Endothelial cell of umbilical vein (primary cell): ENCODE measurements around the gene FAM3C. TPM values are rescaled to one million over a fixed set of nuclear protein-coding genes. Genes with fewer than 3 reads are reported as not detected.

Experiments used
- BruUV-seq: library from RNA; stranded (reverse); fragments of 400-500 nt; replicated peaks from 2 replicates; lab custom pipeline; 2021; lab: Mats Ljungman, UMichigan
- CTCF ChIA-PET: fragments of 300-600, 350-600 bp; sonication (Branson Sonifier 250); formaldehyde crosslinking; loops from one replicate; lab custom pipeline; 2021; ENCODE audit warnings: antibody characterized with exemption, inconsistent platforms; lab: Charles Lee
- POLR2A ChIA-PET: fragments of 300-600, 350-600 bp; sonication (Branson Sonifier 250); formaldehyde crosslinking; loops from one replicate; lab custom pipeline; 2021; ENCODE audit warnings: antibody characterized with exemption, inconsistent platforms; lab: Charles Lee
- DNase-seq: peaks from one replicate; pipeline ENCODE4 v3.0.0-alpha.2; 2011; ENCODE audit warnings: low read depth, low spot score
- FAIRE-seq: peaks from 2 replicates; lab custom pipeline; 2011; peaks lifted over from hg19 to GRCh38; lab: Jason Lieb, UNC
- H2AFZ ChIP-seq: 2 replicates; pipeline ENCODE4 v1.6.0; 2012; ENCODE audit warnings: low read depth, low read length, control low read depth, inconsistent platforms
- H3K27ac ChIP-seq: 2 replicates; pipeline ENCODE4 v1.5.1; 2011; ENCODE audit warnings: low read depth, mild to moderate bottlenecking, control low read depth, low read length, moderate library complexity; ENCODE audit not compliant: insufficient read depth
- H3K27me3 ChIP-seq, 2 experiments: 2 replicates each; pipeline versions ENCODE4 v1.6.0 to v1.6.1; 2011; ENCODE audit warnings: low read length in 2 of 2, mixed read lengths in 1 of 2; ENCODE audit not compliant: control insufficient read depth in 2 of 2, insufficient read depth in 2 of 2
- H3K36me3 ChIP-seq, 2 experiments: 2 replicates in 1 of 2; 3 replicates in 1 of 2; pipeline ENCODE4 v1.5.1; 2011; ENCODE audit warnings: low read length in 2 of 2, mild to moderate bottlenecking in 1 of 2, moderate library complexity in 1 of 2; ENCODE audit not compliant: control insufficient read depth in 2 of 2, insufficient read depth in 2 of 2; ENCODE audit errors: extremely low read depth in 1 of 2
- H3K4me1 ChIP-seq: 3 replicates; pipeline ENCODE4 v1.5.1; 2011; ENCODE audit warnings: mild to moderate bottlenecking, low read length; ENCODE audit not compliant: control insufficient read depth, insufficient read depth; ENCODE audit errors: extremely low read depth
- H3K4me2 ChIP-seq: 2 replicates; pipeline ENCODE4 v1.6.1; 2011; ENCODE audit warnings: low read length, control low read depth, mixed read lengths; ENCODE audit not compliant: insufficient read depth
- H3K4me3 ChIP-seq, 3 experiments: fragments of 200-600 bp in 1 of 3; sonication (generic), shearing (Covaris generic) in 1 of 3; replicated peaks in 1 of 3; 2 replicates each; pipeline ENCODE4 v1.5.1; 2011 to 2016; ENCODE audit warnings: control low read depth in 3 of 3, low read length in 3 of 3, mild to moderate bottlenecking in 2 of 3, inconsistent platforms in 1 of 3, low read depth in 1 of 3, moderate library complexity in 1 of 3; ENCODE audit not compliant: insufficient read depth in 1 of 3
- H3K79me2 ChIP-seq: 2 replicates; pipeline ENCODE4 v1.6.0; 2012; ENCODE audit warnings: low read length, inconsistent platforms; ENCODE audit not compliant: control insufficient read depth, insufficient read depth
- H3K9ac ChIP-seq: replicated peaks from 2 replicates; pipeline ENCODE3; 2011; ENCODE audit warnings: low read length, control low read depth; ENCODE audit not compliant: insufficient read depth; ENCODE audit errors: extremely low read depth
- H3K9me1 ChIP-seq: replicated peaks from 3 replicates; pipeline ENCODE4 v1.6.0; 2011; ENCODE audit warnings: mild to moderate bottlenecking, low read length; ENCODE audit not compliant: control insufficient read depth, insufficient read depth; ENCODE audit errors: extremely low read depth
- H3K9me3 ChIP-seq: replicated peaks from 2 replicates; pipeline ENCODE4 v1.5.1; 2012; ENCODE audit warnings: low read length, inconsistent platforms; ENCODE audit not compliant: control insufficient read depth, insufficient read depth
- H4K20me1 ChIP-seq: replicated peaks from 2 replicates; pipeline ENCODE3; 2011; ENCODE audit warnings: mild to moderate bottlenecking, low read length; ENCODE audit not compliant: control insufficient read depth, insufficient read depth; ENCODE audit errors: extremely low read depth
- EZH2 ChIP-seq: IDR thresholded peaks from 2 replicates; pipeline ENCODE4 v1.6.1; 2012; ENCODE audit warnings: borderline replicate concordance, low read depth, mild to moderate bottlenecking, moderate library complexity, low read length, inconsistent platforms; ENCODE audit not compliant: severe bottlenecking
- FOS ChIP-seq: IDR thresholded peaks from 2 replicates; pipeline ENCODE4 v1.6.1; 2011; ENCODE audit warnings: mild to moderate bottlenecking, low read length, moderate library complexity, borderline replicate concordance; ENCODE audit not compliant: insufficient read depth
- GATA2 ChIP-seq: IDR thresholded peaks from 2 replicates; pipeline ENCODE4 v1.7.0; 2011; ENCODE audit warnings: low read depth, mild to moderate bottlenecking, moderate library complexity, mixed read lengths, low read length; ENCODE audit not compliant: insufficient read length, insufficient read depth
- JUN ChIP-seq: IDR thresholded peaks from 2 replicates; pipeline ENCODE4 v1.6.1; 2011; ENCODE audit warnings: borderline replicate concordance, low read depth; ENCODE audit not compliant: insufficient read length, insufficient read depth
- MAX ChIP-seq: IDR thresholded peaks from 2 replicates; pipeline ENCODE4 v1.6.1; 2011; ENCODE audit not compliant: insufficient read depth, insufficient read length
- MYC ChIP-seq: IDR thresholded peaks from one replicate; pipeline ENCODE4 v1.6.1; 2011; ENCODE audit warnings: mild to moderate bottlenecking, low read depth, low read length
- POLR2A ChIP-seq: IDR thresholded peaks from 2 replicates; pipeline ENCODE4 v1.6.1; 2012; ENCODE audit warnings: low read depth, mild to moderate bottlenecking, control low read depth, low read length
- POLR2AphosphoS5 ChIP-seq: IDR thresholded peaks from 2 replicates; pipeline ENCODE4 v1.6.1; 2012; ENCODE audit warnings: low read depth, mild to moderate bottlenecking, control low read depth, low read length, moderate library complexity; ENCODE audit not compliant: insufficient read depth
- dilution Hi-C: fragments of 300-500 bp; cut with MboI; formaldehyde crosslinking; loops from one replicate; pipeline ENCODE4 v1.15.0; 2019; ENCODE audit warnings: low sequenced_read_pairs; ENCODE audit not compliant: extremely low pct_ligation_motif_present
- intact Hi-C: fragments of 100-400 bp; cut with micrococcal nuclease; formaldehyde crosslinking; loops from one replicate; pipeline ENCODE4 v1.10.0; 2022
- polyA plus RNA-seq, 4 experiments: library from polyadenylated mRNA; depleted of rRNA in 3 of 4; stranded (reverse) in 3 of 4; unstranded in 1 of 4; fragments of >200 nt; gene quantifications; 2 replicates each; pipeline versions ENCODE4 v1.2.1 to v1.2.3, GENCODE V29; 2011 to 2012; ENCODE audit warnings: missing spikeins in 1 of 4
- total RNA-seq: library from RNA; stranded (reverse); gene quantifications from 2 replicates; pipeline ENCODE4 v1.2.3, GENCODE V29; 2021
- TF ChIP-seq, protein P1 (sequence below), 2 donors: IDR thresholded peaks; 1 replicate in 1 of 2; 2 replicates in 1 of 2; pipeline ENCODE4 v1.5.1; 2011; ENCODE audit warnings: low read length in 2 of 2, mild to moderate bottlenecking in 2 of 2, moderate library complexity in 2 of 2, control low read depth in 1 of 2, inconsistent platforms in 1 of 2, low read depth in 1 of 2; ENCODE audit not compliant: insufficient read depth in 1 of 2; ENCODE audit errors: extremely low read depth in 1 of 2

FAM3C gene
- total and polyA plus RNA-seq, 2 donors (not counting 3 experiments of a cell fraction or from before 2014, with no cell fraction given), result 20.2 to 50.0 TPM

DNA sequence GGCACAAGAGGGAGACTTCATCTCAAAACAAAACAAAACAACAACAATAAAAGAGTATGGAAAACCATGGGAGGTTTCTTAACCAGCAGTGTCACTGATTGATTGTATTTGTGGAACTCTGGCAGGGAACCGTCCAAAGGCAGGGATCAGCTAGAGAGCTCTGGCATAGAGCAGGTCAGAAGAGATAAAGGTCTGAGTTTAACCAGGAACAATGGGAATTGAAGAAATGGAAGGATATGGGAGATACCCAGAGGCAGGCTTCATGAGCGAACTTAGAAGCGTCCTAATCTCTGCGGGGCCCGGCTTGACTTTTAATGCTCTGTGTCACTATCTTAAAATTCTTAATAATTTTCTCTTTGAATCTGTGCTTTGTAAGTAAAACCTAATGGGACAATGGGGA, 10.4 kb upstream of the FAM3C start:
- intact Hi-C loops (no loop called here), dilution Hi-C loops (no loop called here)
- FAIRE-seq (no peak), DNase-seq (no peak)
- no TSS peak for BruUV-seq
- H4K20me1 ChIP-seq, result no peaks in the 10 kb centered on the region
- no peak overlapping the region for H2AFZ ChIP-seq
- H3K4me2 ChIP-seq, result no peak overlapping the region
- H3K27ac ChIP-seq, result no peak overlapping the region
- no peaks in the 10 kb centered on the region for H3K36me3 ChIP-seq
- H3K9me3 ChIP-seq, result no peaks in the 10 kb centered on the region
- no peak for TF ChIP-seq POLR2AphosphoS5
- no peak for TF ChIP-seq MYC
- no peak for TF ChIP-seq EZH2
- no peak for TF ChIP-seq POLR2A
- TF ChIP-seq GATA2, result no peak
- TF ChIP-seq MAX, result no peak
- no peak for TF ChIP-seq JUN
- TF ChIP-seq FOS, result no peak
- TF ChIP-seq, protein P1, sequence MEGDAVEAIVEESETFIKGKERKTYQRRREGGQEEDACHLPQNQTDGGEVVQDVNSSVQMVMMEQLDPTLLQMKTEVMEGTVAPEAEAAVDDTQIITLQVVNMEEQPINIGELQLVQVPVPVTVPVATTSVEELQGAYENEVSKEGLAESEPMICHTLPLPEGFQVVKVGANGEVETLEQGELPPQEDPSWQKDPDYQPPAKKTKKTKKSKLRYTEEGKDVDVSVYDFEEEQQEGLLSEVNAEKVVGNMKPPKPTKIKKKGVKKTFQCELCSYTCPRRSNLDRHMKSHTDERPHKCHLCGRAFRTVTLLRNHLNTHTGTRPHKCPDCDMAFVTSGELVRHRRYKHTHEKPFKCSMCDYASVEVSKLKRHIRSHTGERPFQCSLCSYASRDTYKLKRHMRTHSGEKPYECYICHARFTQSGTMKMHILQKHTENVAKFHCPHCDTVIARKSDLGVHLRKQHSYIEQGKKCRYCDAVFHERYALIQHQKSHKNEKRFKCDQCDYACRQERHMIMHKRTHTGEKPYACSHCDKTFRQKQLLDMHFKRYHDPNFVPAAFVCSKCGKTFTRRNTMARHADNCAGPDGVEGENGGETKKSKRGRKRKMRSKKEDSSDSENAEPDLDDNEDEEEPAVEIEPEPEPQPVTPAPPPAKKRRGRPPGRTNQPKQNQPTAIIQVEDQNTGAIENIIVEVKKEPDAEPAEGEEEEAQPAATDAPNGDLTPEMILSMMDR (IDR thresholded peaks at IDR 0.05; ENCODE audit: extremely low read depth in 1 of 2, insufficient read depth in 1 of 2, low read depth in 1 of 2, low read length in 2 of 2), result no peak
- ChIA-PET CTCF (interaction anchor here (1.4 to 3.5 kb wide), 3 partner anchors 10 to 39 kb away, joined by 4 to 18 read pairs (median 5); partner anchors contain the start of gene FAM3C), POLR2A (no interaction called here)
- H3K4me1 ChIP-seq, result no peaks in the 10 kb centered on the region
- no peaks in the 10 kb centered on the region for H3K9me1 ChIP-seq
- H3K9ac ChIP-seq, result no peak overlapping the region
- H3K79me2 ChIP-seq, result no peaks in the 10 kb centered on the region
- no peak overlapping the region for H3K4me3 ChIP-seq
- H3K27me3 ChIP-seq, result peaks cover 0 to 2% of the 10 kb centered on the region in 2 experiments
